ENCODE measurements around the gene RDH5.

Gene RDH5

DNA sequence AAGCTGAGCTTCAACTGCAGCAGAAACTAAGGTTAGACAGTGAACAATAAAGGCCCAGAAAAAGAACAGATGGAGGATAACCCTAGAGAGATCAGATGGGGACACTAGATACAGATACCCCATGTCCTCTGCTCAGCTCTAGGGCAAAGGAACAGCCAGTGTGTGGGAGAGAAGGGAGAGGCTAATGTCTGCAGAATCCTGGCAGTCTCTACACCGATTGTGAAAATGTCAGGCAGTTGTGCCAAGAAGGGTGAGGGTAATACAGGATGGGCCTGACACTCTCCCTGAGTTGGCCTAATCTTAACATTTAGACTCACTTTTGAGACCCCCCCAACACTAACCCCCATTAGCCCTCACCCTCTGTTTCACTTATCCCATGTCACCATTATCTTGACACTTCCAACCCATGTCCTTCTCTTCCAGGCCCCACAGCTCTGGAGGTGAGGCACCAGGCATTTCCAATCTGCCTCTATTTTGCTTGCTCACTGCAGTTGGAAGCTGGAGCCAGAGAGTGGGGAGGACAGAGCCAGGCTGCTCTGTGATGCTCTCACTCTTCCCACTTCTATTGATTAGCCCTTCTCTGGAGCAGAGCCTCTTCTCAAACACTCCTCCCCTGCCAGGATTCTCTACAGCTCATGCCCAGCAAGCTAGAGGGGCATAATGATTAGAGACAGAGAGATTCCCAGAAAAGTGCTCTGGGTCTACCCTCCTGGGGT lies 7.3 kb upstream of the RDH5 start:
- DNase-seq (ENCODE audit: low read depth), result no peak

DNA sequence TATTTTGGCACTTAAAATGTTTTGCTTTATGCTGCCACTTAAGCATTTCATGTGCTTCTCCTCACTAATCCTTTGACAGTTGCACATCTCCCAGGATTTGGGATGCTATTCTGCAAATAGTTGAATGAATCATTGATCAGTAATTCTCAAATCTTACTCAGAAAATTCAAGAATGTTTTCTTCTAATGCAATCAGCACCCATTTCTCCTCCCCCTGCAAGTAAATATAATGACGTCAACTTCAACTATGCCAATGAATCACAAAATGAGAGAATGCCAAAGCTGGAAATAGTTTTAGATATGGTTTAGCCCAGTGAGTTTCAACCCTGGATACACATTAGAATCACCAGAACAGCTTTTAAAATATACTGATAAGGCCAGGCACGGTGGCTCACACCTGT lies 6.5 kb upstream of the RDH5 start:
- DNase-seq (ENCODE audit: low read depth), result no peak

DNA sequence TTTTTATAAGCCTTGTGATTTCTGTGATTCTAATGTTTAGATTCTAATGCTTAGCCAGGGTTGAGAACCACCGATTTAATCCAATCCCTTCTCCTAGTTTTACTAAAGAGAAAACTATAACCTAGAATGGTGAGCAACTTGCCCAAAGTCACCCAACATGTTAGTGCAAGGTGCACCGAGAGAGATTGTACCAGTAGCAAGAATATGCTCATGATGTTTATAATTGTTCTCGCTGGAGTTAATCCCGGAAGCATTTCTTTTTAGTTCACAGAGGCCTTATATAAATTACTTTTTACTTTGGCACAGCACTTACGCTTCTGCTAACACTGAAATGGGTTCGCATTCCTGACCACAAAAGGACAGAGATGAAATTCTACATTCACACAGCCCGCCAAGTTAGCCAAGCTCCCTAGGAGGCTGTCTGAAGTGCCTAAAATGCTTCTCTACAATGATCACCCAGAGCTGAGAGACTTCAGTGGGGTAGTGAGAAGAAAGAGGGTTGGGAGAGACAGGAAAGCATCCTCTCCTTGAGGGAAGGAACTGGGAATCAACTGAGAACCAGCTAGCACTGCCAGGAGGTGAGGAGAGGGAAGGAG lies 4.9 kb upstream of the RDH5 start:
- DNase-seq (ENCODE audit: low read depth), result no peak

DNA sequence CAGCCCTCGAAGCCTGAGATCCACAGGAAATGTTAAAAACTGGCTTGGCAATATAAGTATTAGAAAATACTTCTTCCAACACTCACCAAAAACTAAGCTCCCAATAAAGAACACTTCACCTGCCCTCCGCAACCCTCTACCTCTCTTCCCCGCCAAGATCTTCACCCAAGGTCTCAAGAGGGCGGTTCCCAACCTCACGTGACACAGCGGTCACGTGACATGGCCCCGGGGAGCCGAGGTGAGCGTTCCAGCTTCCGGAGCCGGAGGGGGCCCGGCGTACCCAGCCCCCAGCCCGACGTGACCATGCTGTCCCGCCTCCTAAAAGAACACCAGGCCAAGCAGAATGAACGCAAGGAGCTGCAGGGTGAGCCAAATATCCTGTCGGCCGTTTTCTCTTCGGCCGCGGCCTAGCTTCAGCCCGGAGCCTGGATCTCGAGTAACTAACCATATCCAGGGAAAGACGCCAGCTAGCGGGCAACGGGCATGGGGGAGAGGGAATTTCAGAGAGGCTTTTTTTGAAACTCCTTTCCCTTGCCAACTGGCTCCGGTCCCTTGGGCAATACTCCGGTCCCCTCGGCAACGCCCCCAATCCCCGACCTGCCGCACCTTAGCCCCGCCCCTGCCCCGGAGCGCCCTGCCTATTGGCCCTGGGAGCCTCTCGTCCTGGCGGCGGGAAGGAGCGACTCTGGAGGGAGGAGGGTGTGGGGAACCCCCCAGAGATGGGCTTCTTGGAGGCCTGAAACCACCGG lies 4.2 kb upstream of the RDH5 start, which contains the start of gene BLOC1S1:
TSS of gene BLOC1S1 (plus strand) at position 214 of the 749 bp plus-strand sequence. CDS start at position 220, 6 bp downstream.
- DNase-seq (ENCODE audit: low read depth), result peak; percentile 84

DNA sequence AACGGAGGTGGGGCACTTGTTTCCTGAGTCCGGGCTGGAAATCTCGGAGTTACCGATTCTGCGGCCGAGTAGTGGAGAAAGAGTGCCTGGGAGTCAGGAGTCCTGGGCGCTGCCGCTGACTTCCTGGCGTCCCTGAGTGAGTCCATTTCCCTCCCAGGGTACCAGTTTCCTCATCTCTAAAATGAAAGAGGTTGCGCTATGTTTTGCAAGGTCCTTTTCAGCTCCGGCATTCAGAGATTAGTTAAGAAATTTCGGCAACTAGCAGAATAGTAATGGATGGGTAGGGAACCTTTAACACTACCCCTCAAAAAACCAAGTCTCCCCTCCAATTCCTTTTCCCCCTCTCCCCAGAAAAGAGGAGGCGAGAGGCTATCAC lies 3.6 kb upstream of the RDH5 start:
- no peak for DNase-seq (ENCODE audit: low read depth)

DNA sequence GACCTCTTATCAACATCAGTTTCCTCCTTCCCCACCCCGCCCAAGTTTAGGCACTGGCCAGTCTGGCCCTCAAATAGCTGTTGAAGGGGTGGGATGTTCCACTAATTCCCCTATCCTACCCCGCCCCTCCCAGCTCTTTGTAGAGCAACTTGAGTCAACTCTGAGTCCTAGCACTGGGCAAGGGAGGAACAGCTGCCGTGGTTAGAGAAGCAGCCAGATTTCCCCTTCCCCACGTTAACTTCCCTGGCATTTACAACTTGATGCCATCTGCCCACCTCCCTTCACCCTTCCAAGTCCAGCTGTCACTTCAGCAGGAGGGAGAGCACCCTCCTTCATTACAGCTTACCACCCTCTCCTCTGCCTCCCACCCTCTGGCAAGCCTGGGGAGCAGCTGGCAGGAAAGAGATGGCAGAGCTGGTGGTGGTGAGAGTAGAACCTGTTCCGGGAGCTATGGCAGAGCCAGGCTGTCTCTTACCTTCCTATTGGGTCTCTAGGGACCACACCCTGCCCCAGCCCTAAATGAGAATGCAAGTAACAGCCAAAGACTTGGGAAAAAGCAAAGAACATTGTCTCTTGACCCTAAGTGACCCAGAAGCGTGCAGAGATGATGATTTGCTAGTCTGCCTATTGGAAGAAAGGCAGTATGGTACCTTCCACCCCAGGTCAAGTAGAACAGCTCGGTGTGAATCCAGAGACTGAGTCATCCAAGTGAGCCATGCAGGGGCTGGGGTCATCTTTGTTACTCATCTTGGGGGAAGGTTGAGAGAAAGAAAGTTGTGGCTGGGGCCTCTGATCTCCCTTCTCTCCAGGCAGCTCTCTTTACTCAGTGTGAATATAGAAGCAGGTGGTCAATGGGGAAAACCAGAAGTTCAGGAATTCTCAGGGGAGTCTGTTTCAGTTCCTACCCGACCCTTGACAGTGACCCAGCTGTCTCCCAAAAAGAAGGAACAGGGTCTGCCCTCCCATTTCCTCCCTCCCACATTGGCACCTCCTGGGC lies 2.9 kb upstream of the RDH5 start:
- DNase-seq (ENCODE audit: low read depth), result no peak

DNA sequence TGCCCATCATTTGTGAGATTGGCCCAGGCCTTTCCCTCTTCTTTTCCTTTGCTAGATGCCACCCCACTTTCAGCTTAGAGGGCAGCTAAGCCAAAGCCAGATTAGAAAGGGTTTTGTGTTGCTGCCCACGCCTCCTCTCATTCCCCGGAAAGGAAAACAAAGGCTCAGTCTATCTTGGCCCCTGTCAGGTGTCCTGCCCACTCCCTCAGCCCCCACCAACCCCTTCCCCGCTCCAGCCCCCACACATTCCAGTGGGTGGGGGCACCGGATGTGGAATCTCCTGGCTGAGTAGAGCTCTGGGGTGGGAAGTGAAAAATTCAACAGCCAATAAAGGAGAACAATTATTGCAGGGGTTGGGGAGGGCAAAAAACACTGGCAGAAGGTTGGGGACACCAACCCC lies 2.2 kb upstream of the RDH5 start:
- DNase-seq (ENCODE audit: low read depth), result no peak

DNA sequence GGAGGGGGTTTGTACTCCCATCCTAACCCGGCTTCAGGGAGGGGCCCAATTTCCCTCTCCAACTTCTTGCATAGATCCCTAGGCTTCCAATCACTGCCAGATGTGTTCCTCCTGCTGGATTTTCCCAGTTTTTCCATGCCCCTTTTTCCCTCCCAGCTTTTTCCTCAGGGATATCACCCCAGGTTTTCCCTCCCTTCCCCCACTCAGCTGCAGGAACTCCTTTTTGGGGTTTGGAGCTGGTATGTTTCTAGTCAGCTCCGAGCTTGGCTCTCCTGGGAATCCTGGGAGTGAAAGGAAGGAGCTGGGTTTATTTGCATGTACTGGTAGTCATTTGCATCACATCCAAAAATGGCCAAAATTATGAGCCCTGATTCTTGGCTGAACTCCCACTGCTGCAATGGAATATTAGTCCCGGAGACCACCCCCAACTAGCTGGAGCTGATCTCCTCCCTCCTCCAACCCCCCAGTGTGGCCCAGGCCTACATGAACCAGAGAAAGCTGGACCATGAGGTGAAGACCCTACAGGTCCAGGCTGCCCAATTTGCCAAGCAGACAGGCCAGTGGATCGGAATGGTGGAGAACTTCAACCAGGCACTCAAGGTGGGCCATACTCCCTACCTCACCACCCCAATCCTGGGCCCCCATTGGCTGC lies 1.4 kb upstream of the RDH5 start:
- DNase-seq (ENCODE audit: low read depth), result no peak

DNA sequence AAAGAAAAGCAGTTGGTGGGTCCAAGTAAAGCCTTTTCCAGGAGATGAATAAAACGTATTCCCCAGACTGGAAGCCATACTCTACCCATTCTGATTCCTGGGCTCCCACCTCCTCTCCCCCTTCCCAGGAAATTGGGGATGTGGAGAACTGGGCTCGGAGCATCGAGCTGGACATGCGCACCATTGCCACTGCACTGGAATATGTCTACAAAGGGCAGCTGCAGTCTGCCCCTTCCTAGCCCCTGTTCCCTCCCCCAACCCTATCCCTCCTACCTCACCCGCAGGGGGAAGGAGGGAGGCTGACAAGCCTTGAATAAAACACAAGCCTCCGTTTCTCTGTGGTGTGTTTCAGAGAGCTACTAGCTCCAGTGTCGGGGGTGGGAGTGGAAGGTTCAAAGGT lies 822 bp upstream of the RDH5 start:
- no peak for DNase-seq (ENCODE audit: low read depth)

DNA sequence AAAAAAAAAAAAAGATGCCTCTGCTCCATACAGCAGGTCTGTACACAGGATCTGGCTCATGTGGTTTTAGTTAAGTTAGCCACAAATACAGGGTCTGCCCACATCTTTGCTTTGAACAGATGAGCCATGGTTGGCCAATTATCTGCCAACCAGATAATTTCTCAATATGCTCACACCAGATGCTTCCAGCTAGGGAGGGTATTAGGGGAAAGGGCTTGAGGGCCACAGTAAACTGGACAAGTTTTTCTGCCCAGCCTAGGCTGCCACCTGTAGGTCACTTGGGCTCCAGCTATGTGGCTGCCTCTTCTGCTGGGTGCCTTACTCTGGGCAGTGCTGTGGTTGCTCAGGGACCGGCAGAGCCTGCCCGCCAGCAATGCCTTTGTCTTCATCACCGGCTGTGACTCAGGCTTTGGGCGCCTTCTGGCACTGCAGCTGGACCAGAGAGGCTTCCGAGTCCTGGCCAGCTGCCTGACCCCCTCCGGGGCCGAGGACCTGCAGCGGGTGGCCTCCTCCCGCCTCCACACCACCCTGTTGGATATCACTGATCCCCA lies 776 bp downstream of the RDH5 start:
- no peak for DNase-seq (ENCODE audit: low read depth)

DNA sequence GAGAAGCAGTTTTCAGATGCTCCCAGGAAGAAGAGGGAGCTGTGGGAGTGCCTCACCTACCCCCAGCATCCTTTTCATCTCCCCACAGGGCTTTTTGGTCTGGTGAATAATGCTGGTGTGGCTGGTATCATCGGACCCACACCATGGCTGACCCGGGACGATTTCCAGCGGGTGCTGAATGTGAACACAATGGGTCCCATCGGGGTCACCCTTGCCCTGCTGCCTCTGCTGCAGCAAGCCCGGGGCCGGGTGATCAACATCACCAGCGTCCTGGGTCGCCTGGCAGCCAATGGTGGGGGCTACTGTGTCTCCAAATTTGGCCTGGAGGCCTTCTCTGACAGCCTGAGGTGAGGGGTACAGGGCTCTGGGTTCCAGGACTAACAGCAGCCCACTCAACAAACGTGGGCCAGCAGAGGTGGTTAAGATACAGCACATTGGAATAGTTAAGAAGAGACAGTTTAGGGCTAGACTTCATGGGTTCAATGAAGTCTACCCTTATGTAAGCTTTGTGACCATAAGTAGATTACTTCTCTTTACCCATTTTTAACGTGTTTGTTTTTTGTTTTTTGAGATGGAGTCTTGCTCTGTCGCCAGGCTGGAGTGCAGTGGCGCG lies 1.5 kb downstream of the RDH5 start:
- DNase-seq (ENCODE audit: low read depth), result no peak

DNA sequence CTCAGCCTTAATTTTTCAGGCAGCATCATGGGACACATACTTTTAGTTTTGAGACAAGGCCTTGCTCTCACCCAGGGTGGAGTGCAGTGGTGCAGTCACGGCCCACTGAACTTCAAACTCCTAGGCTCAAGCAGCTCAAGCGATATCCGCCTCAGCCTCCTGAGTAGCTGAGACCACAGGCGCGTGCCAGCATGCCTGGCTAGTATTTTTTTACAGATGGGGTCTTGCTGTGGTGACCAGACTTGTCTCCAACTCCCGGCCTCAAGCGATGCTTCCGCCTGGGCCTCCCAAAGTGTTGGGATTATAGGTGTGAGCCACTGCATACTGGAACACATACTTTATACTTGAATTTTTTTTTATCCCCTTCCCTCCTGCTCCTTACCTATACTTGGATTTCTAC lies 2.8 kb downstream of the RDH5 start:
- DNase-seq (ENCODE audit: low read depth), result no peak

DNA sequence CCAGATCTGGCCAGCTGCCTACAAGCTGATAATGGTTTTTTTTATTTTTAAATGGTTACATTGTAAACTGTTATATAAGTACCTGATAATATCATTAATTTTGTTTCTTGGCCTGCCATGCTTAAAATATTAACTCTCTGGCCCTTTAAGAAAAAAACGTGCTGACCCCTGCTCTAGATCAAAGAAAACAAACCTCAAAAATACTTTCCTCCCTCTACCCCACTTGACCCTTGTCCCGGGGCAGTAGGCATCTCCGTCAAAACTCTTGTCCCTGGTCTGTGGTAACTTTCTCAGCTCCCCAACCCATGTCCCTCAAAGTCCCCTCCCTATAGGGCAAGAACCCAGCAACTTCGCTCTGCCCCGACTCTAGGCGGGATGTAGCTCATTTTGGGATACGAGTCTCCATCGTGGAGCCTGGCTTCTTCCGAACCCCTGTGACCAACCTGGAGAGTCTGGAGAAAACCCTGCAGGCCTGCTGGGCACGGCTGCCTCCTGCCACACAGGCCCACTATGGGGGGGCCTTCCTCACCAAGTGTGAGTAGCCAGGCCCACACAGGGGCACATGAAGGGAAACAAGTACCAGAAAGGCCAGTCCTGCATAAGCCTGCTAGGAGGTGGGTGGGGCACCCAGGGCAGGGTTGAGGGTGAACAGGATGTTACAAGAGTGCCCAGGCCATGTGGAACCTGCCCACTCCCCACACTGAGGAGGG lies 3.5 kb downstream of the RDH5 start:
- no peak for DNase-seq (ENCODE audit: low read depth)

DNA sequence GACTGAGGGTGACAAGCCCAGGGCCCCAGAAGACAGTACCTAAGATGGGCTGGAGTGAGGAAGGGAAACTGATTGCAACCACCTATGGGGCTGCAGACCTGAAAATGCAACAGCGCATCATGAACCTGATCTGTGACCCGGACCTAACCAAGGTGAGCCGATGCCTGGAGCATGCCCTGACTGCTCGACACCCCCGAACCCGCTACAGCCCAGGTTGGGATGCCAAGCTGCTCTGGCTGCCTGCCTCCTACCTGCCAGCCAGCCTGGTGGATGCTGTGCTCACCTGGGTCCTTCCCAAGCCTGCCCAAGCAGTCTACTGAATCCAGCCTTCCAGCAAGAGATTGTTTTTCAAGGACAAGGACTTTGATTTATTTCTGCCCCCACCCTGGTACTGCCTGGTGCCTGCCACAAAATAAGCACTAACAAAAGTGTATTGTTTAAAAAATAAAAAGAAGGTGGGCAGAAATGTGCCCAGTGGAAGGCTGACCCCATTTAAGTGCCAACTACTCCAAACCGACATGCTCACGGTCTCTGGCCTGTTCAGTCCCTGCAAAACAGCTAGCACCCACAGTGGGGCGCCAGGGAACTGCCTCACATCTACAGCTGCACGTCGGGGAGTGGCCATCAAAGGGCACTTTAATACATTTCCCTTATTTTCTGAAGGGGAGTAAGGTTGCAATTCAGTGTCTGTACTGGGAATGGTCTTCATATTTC lies 4.2 kb downstream of the RDH5 start:
- DNase-seq (ENCODE audit: low read depth), result peak; percentile 43

DNA sequence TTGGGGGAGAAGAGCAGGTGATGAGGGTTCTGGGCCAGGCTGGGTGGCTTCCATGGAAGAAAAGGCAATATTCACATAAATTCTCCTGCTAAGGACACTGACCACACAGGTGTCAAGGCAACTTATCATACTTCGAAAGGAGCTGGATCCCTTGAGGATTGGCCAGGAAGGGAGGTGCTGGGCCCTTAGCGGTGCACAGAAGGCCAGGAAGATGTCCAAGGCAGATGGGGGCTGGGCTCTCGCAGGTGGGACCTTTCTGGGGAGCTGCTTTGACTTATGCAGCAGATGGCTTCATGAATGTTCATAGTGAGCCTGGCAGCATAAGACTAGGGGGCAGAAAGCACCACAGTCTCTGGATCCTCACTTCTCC lies 4.7 kb downstream of the RDH5 start:
- no peak for DNase-seq (ENCODE audit: low read depth)

DNA sequence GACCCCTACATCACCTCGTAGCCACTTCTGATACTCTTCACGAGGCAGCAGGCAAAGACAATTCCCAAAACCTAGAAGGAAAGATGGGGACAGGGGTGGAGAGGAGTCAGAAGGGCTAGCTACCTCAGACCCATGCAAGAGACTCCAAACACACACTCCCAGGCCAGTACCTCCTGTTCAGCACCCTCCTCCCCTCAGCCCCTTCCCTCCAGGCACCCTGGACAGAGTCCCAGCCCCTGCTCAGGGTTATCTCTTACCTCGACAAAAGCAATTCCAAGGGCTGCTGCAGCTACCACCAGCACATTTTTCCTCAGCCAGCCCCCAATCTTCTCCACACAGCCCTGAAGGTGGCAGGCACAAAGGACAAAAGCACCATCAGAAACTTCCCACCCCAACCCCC lies 5.4 kb downstream of the RDH5 start:
- no peak for DNase-seq (ENCODE audit: low read depth)

DNA sequence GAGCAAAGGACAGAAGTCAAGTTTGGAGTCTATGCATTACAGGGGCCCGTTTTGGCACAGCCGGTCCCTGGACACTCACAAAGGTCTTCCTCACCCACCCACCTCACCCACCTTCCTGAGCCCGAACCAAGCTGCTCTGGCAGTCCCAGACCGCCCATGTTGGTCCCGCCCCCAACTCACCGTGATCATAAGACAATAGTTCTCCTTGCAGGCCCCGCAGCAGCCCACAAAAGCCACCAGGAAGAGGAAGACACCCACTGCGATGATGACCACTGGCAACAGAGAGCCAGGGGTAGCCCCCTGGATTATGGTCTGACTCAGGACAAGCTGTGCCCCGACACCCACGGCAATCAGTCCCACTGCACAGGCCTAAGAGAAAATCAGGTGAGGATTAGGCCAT lies 6.8 kb downstream of the RDH5 start:
- no peak for DNase-seq (ENCODE audit: low read depth)

DNA sequence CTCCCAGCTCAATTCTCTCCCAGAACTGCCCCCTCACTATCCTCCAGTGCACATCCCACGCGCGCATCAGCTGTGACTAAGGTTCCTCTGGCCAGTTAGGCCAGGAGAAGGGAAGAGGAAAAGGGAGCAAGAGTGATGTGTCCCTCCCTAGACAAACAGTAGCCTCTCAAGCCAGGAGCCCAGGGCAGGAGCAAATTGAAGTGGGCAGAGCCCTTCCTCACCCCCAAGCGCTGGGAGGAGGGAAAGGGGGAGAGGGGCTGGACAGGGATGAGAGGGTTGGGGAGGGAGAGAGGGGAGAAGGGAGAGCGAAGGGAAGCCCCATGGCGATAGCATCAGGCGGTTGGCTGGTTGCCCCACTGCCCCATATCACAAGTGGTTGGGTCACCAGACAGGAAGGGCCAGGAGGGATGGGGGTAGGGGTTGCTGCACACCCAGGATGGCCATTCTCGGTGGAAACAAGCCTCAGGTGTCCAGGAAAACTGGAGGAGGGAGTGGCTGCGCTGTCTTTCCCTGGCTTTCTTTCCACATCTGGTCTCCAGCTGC lies 7.5 kb downstream of the RDH5 start:
- DNase-seq (ENCODE audit: low read depth), result no peak

DNA sequence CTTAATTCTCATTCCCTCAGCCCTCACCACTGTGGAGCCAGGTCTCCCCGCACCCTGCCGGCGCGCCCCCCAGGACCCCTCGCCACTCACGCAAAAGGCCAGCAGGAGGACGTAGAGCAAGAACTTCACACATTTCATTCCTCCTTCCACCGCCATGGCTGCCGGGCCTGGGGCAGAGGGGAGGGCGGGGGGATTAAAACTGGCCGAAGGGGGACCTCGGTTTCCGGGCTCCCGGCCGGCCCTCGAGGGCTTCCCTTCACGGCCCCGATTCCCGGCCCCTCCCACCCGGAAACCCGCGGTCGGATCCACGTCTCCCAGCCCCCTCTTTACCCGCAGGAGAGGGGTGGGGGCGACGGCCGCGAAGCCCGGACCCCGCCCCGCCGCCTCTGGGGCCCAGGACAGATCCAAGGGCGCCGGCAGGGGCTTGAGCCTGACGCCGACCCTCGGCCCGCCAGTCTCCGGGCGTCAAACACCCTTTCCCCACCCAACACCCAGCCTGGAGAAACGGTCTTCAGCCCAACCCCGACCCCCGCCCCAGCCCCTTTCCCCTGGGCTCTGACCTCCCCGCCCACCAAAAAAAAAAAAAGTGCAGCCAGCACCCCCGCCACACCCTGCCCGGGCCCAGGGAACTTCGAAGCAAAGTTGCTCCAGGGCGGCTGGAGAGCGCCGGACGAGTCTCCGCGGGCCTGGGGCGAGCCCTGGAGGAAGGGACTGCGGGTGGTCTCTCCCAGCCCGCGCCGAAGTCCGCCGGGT lies 8.2 kb downstream of the RDH5 start:
- DNase-seq (ENCODE audit: low read depth), result no peak
